Endothelial cell of umbilical vein (primary cell): ENCODE data around the gene CUEDC1. TPM values are rescaled to one million over a fixed set of nuclear protein-coding genes. Genes with fewer than 3 reads are reported as not detected.

Experiments used
- BruUV-seq: library from RNA; stranded (reverse); fragments of 400-500 nt; replicated peaks from 2 replicates; lab custom pipeline; 2021; lab: Mats Ljungman, UMichigan
- CTCF ChIA-PET: fragments of 300-600, 350-600 bp; sonication (Branson Sonifier 250); formaldehyde crosslinking; loops from one replicate; lab custom pipeline; 2021; ENCODE audit warnings: antibody characterized with exemption, inconsistent platforms; lab: Charles Lee
- POLR2A ChIA-PET: fragments of 300-600, 350-600 bp; sonication (Branson Sonifier 250); formaldehyde crosslinking; loops from one replicate; lab custom pipeline; 2021; ENCODE audit warnings: antibody characterized with exemption, inconsistent platforms; lab: Charles Lee
- DNase-seq: peaks from one replicate; pipeline ENCODE4 v3.0.0-alpha.2; 2011; ENCODE audit warnings: low read depth, low spot score
- FAIRE-seq: peaks from 2 replicates; lab custom pipeline; 2011; peaks lifted over from hg19 to GRCh38; lab: Jason Lieb, UNC
- H2AFZ ChIP-seq: 2 replicates; pipeline ENCODE4 v1.6.0; 2012; ENCODE audit warnings: low read depth, low read length, control low read depth, inconsistent platforms
- H3K27ac ChIP-seq: 2 replicates; pipeline ENCODE4 v1.5.1; 2011; ENCODE audit warnings: low read depth, mild to moderate bottlenecking, control low read depth, low read length, moderate library complexity; ENCODE audit not compliant: insufficient read depth
- H3K27me3 ChIP-seq, 2 experiments: 2 replicates each; pipeline versions ENCODE4 v1.6.0 to v1.6.1; 2011; ENCODE audit warnings: low read length in 2 of 2, mixed read lengths in 1 of 2; ENCODE audit not compliant: control insufficient read depth in 2 of 2, insufficient read depth in 2 of 2
- H3K36me3 ChIP-seq, 2 experiments: 2 replicates in 1 of 2; 3 replicates in 1 of 2; pipeline ENCODE4 v1.5.1; 2011; ENCODE audit warnings: low read length in 2 of 2, mild to moderate bottlenecking in 1 of 2, moderate library complexity in 1 of 2; ENCODE audit not compliant: control insufficient read depth in 2 of 2, insufficient read depth in 2 of 2; ENCODE audit errors: extremely low read depth in 1 of 2
- H3K4me1 ChIP-seq: 3 replicates; pipeline ENCODE4 v1.5.1; 2011; ENCODE audit warnings: mild to moderate bottlenecking, low read length; ENCODE audit not compliant: control insufficient read depth, insufficient read depth; ENCODE audit errors: extremely low read depth
- H3K4me2 ChIP-seq: 2 replicates; pipeline ENCODE4 v1.6.1; 2011; ENCODE audit warnings: low read length, control low read depth, mixed read lengths; ENCODE audit not compliant: insufficient read depth
- H3K4me3 ChIP-seq, 3 experiments: fragments of 200-600 bp in 1 of 3; sonication (generic), shearing (Covaris generic) in 1 of 3; replicated peaks in 1 of 3; 2 replicates each; pipeline ENCODE4 v1.5.1; 2011 to 2016; ENCODE audit warnings: control low read depth in 3 of 3, low read length in 3 of 3, mild to moderate bottlenecking in 2 of 3, inconsistent platforms in 1 of 3, low read depth in 1 of 3, moderate library complexity in 1 of 3; ENCODE audit not compliant: insufficient read depth in 1 of 3
- H3K79me2 ChIP-seq: 2 replicates; pipeline ENCODE4 v1.6.0; 2012; ENCODE audit warnings: low read length, inconsistent platforms; ENCODE audit not compliant: control insufficient read depth, insufficient read depth
- H3K9ac ChIP-seq: replicated peaks from 2 replicates; pipeline ENCODE3; 2011; ENCODE audit warnings: low read length, control low read depth; ENCODE audit not compliant: insufficient read depth; ENCODE audit errors: extremely low read depth
- H3K9me1 ChIP-seq: replicated peaks from 3 replicates; pipeline ENCODE4 v1.6.0; 2011; ENCODE audit warnings: mild to moderate bottlenecking, low read length; ENCODE audit not compliant: control insufficient read depth, insufficient read depth; ENCODE audit errors: extremely low read depth
- H3K9me3 ChIP-seq: replicated peaks from 2 replicates; pipeline ENCODE4 v1.5.1; 2012; ENCODE audit warnings: low read length, inconsistent platforms; ENCODE audit not compliant: control insufficient read depth, insufficient read depth
- H4K20me1 ChIP-seq: replicated peaks from 2 replicates; pipeline ENCODE3; 2011; ENCODE audit warnings: mild to moderate bottlenecking, low read length; ENCODE audit not compliant: control insufficient read depth, insufficient read depth; ENCODE audit errors: extremely low read depth
- FOS ChIP-seq: IDR thresholded peaks from 2 replicates; pipeline ENCODE4 v1.6.1; 2011; ENCODE audit warnings: mild to moderate bottlenecking, low read length, moderate library complexity, borderline replicate concordance; ENCODE audit not compliant: insufficient read depth
- GATA2 ChIP-seq: IDR thresholded peaks from 2 replicates; pipeline ENCODE4 v1.7.0; 2011; ENCODE audit warnings: low read depth, mild to moderate bottlenecking, moderate library complexity, mixed read lengths, low read length; ENCODE audit not compliant: insufficient read length, insufficient read depth
- JUN ChIP-seq: IDR thresholded peaks from 2 replicates; pipeline ENCODE4 v1.6.1; 2011; ENCODE audit warnings: borderline replicate concordance, low read depth; ENCODE audit not compliant: insufficient read length, insufficient read depth
- MYC ChIP-seq: IDR thresholded peaks from one replicate; pipeline ENCODE4 v1.6.1; 2011; ENCODE audit warnings: mild to moderate bottlenecking, low read depth, low read length
- POLR2A ChIP-seq: IDR thresholded peaks from 2 replicates; pipeline ENCODE4 v1.6.1; 2012; ENCODE audit warnings: low read depth, mild to moderate bottlenecking, control low read depth, low read length
- POLR2AphosphoS5 ChIP-seq: IDR thresholded peaks from 2 replicates; pipeline ENCODE4 v1.6.1; 2012; ENCODE audit warnings: low read depth, mild to moderate bottlenecking, control low read depth, low read length, moderate library complexity; ENCODE audit not compliant: insufficient read depth
- dilution Hi-C: fragments of 300-500 bp; cut with MboI; formaldehyde crosslinking; loops from one replicate; pipeline ENCODE4 v1.15.0; 2019; ENCODE audit warnings: low sequenced_read_pairs; ENCODE audit not compliant: extremely low pct_ligation_motif_present
- intact Hi-C: fragments of 100-400 bp; cut with micrococcal nuclease; formaldehyde crosslinking; loops from one replicate; pipeline ENCODE4 v1.10.0; 2022
- polyA plus RNA-seq, 4 experiments: library from polyadenylated mRNA; depleted of rRNA in 3 of 4; stranded (reverse) in 3 of 4; unstranded in 1 of 4; fragments of >200 nt; gene quantifications; 2 replicates each; pipeline versions ENCODE4 v1.2.1 to v1.2.3, GENCODE V29; 2011 to 2012; ENCODE audit warnings: missing spikeins in 1 of 4
- total RNA-seq: library from RNA; stranded (reverse); gene quantifications from 2 replicates; pipeline ENCODE4 v1.2.3, GENCODE V29; 2021
- TF ChIP-seq, protein P1 (sequence below), 2 donors: IDR thresholded peaks; 1 replicate in 1 of 2; 2 replicates in 1 of 2; pipeline ENCODE4 v1.5.1; 2011; ENCODE audit warnings: low read length in 2 of 2, mild to moderate bottlenecking in 2 of 2, moderate library complexity in 2 of 2, control low read depth in 1 of 2, inconsistent platforms in 1 of 2, low read depth in 1 of 2; ENCODE audit not compliant: insufficient read depth in 1 of 2; ENCODE audit errors: extremely low read depth in 1 of 2

CUEDC1 gene
- total and polyA plus RNA-seq, 2 donors (not counting 3 experiments of a cell fraction or from before 2014, with no cell fraction given) = 15.8 to 27.7 TPM

DNA sequence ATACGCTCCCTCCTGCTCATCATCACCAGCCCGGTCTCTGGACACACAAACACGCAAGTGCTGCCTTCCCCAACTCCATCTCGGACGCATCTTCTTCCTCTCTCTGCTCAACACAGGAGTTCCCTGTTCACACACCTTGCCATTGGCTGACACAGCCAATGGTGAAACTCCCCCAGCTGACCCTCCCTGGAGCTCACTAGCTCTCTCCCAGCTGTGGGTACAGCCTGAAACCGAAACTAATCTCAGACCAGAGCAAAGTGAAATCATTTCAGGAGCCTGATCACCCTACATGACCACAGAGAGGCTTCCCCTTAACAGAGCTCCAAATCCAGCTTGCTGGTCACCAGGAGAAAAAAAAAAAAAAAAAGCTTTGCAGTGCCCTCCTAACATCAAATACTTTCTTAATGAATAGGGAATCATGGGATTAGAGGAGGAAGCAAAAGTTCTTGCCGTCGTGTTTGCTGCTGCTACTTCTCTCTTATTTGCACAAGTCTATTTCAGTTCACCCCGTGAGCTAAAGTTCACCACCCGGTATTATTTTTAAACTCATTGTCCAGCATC is 8.3 kb downstream of the CUEDC1 start:
- peak overlapping the region; percentile 64 for H3K4me2 ChIP-seq
- DNase-seq (peak; percentile 70), FAIRE-seq (no peak)
- peak overlapping the region; percentile 16 for H3K9ac ChIP-seq
- peak overlapping the region; percentile 5 for H2AFZ ChIP-seq
- H3K79me2 ChIP-seq = peaks cover 8% of the 10 kb centered on the region
- dilution Hi-C loops = no loop called here
- H3K27me3 ChIP-seq = no peaks in the 10 kb centered on the region
- POLR2A ChIA-PET = interaction anchor here (0.7 to 1.2 kb wide), 4 partner anchors 12 to 72 kb away, joined by 3 to 12 read pairs (median 5); partner anchors contain the start of gene SRSF1
- intact Hi-C loops = no loop called here
- peak overlapping the region in 2 of 3 experiments; percentile 8 to 36 for H3K4me3 ChIP-seq
- peaks cover 37% of the 10 kb centered on the region for H3K4me1 ChIP-seq
- CTCF ChIA-PET = interaction anchor here (0.8 to 2.5 kb wide), 12 partner anchors 9 to 114 kb away, joined by 3 to 12 read pairs (median 4); partner anchors contain the start of gene CUEDC1
- no peaks in the 10 kb centered on the region for H3K9me1 ChIP-seq
- H4K20me1 ChIP-seq = no peaks in the 10 kb centered on the region
- no peak for TF ChIP-seq JUN
- TF ChIP-seq FOS = no peak
- TF ChIP-seq GATA2 = no peak
- TF ChIP-seq MYC = no peak
- no peak for TF ChIP-seq POLR2AphosphoS5
- TF ChIP-seq, protein P1, sequence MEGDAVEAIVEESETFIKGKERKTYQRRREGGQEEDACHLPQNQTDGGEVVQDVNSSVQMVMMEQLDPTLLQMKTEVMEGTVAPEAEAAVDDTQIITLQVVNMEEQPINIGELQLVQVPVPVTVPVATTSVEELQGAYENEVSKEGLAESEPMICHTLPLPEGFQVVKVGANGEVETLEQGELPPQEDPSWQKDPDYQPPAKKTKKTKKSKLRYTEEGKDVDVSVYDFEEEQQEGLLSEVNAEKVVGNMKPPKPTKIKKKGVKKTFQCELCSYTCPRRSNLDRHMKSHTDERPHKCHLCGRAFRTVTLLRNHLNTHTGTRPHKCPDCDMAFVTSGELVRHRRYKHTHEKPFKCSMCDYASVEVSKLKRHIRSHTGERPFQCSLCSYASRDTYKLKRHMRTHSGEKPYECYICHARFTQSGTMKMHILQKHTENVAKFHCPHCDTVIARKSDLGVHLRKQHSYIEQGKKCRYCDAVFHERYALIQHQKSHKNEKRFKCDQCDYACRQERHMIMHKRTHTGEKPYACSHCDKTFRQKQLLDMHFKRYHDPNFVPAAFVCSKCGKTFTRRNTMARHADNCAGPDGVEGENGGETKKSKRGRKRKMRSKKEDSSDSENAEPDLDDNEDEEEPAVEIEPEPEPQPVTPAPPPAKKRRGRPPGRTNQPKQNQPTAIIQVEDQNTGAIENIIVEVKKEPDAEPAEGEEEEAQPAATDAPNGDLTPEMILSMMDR (IDR thresholded peaks at IDR 0.05; ENCODE audit: extremely low read depth in 1 of 2, insufficient read depth in 1 of 2, low read depth in 1 of 2, low read length in 2 of 2) = no peak
- no peak for TF ChIP-seq POLR2A
- H3K36me3 ChIP-seq = no peaks in the 10 kb centered on the region
- no TSS peak for BruUV-seq
- H3K27ac ChIP-seq = no peak overlapping the region
- no peaks in the 10 kb centered on the region for H3K9me3 ChIP-seq
